ENCODE data around the gene SMARCAD1. TPM values are rescaled to one million over a fixed set of nuclear protein-coding genes. Genes with fewer than 3 reads are reported as not detected.

The SMARCAD1 gene
- total and polyA plus RNA-seq, 9 of the 15 experiments (the other 6 are each of a cell fraction or from before 2014, with no cell fraction given): 11.2 to 52.2 (median 34.6) TPM

DNA sequence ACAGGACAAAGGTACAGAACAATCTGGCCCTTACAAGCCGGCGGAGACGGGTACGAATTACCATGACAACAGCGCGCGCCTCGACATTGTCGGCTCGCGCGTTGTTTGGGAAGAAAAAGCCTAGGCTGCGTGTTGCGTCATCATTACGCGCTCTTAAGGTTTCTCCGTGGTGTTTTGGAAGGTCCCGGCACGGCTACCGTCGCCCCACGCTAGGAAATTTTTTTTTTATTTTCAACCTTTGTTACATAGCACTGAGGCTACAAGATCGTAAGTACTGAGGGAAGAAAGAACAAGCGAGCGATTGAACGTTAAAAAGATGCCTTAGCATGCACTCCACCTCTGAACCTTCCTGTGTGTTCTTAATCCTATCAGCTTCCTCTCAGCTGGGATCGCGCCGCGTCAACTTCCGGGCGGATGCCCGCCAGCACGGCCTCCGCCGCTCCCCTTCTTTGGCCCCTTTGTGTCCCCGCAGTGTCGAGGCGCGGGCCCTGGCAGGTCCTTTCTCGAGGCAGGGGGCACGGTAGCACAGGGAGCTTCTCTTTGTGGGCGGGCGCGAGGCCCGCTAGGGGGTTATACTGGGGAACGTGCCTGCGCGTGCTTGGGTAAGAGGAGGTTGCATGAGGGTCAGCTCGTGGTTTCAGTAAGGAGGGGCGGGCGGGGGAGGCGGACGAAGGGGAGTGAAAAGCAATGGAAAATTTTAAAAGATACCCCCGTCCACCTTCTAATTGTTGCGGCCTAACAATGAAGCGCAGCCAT lies at the start of gene SMARCAD1 (continued):
- TF ChIP-seq, protein P1, sequence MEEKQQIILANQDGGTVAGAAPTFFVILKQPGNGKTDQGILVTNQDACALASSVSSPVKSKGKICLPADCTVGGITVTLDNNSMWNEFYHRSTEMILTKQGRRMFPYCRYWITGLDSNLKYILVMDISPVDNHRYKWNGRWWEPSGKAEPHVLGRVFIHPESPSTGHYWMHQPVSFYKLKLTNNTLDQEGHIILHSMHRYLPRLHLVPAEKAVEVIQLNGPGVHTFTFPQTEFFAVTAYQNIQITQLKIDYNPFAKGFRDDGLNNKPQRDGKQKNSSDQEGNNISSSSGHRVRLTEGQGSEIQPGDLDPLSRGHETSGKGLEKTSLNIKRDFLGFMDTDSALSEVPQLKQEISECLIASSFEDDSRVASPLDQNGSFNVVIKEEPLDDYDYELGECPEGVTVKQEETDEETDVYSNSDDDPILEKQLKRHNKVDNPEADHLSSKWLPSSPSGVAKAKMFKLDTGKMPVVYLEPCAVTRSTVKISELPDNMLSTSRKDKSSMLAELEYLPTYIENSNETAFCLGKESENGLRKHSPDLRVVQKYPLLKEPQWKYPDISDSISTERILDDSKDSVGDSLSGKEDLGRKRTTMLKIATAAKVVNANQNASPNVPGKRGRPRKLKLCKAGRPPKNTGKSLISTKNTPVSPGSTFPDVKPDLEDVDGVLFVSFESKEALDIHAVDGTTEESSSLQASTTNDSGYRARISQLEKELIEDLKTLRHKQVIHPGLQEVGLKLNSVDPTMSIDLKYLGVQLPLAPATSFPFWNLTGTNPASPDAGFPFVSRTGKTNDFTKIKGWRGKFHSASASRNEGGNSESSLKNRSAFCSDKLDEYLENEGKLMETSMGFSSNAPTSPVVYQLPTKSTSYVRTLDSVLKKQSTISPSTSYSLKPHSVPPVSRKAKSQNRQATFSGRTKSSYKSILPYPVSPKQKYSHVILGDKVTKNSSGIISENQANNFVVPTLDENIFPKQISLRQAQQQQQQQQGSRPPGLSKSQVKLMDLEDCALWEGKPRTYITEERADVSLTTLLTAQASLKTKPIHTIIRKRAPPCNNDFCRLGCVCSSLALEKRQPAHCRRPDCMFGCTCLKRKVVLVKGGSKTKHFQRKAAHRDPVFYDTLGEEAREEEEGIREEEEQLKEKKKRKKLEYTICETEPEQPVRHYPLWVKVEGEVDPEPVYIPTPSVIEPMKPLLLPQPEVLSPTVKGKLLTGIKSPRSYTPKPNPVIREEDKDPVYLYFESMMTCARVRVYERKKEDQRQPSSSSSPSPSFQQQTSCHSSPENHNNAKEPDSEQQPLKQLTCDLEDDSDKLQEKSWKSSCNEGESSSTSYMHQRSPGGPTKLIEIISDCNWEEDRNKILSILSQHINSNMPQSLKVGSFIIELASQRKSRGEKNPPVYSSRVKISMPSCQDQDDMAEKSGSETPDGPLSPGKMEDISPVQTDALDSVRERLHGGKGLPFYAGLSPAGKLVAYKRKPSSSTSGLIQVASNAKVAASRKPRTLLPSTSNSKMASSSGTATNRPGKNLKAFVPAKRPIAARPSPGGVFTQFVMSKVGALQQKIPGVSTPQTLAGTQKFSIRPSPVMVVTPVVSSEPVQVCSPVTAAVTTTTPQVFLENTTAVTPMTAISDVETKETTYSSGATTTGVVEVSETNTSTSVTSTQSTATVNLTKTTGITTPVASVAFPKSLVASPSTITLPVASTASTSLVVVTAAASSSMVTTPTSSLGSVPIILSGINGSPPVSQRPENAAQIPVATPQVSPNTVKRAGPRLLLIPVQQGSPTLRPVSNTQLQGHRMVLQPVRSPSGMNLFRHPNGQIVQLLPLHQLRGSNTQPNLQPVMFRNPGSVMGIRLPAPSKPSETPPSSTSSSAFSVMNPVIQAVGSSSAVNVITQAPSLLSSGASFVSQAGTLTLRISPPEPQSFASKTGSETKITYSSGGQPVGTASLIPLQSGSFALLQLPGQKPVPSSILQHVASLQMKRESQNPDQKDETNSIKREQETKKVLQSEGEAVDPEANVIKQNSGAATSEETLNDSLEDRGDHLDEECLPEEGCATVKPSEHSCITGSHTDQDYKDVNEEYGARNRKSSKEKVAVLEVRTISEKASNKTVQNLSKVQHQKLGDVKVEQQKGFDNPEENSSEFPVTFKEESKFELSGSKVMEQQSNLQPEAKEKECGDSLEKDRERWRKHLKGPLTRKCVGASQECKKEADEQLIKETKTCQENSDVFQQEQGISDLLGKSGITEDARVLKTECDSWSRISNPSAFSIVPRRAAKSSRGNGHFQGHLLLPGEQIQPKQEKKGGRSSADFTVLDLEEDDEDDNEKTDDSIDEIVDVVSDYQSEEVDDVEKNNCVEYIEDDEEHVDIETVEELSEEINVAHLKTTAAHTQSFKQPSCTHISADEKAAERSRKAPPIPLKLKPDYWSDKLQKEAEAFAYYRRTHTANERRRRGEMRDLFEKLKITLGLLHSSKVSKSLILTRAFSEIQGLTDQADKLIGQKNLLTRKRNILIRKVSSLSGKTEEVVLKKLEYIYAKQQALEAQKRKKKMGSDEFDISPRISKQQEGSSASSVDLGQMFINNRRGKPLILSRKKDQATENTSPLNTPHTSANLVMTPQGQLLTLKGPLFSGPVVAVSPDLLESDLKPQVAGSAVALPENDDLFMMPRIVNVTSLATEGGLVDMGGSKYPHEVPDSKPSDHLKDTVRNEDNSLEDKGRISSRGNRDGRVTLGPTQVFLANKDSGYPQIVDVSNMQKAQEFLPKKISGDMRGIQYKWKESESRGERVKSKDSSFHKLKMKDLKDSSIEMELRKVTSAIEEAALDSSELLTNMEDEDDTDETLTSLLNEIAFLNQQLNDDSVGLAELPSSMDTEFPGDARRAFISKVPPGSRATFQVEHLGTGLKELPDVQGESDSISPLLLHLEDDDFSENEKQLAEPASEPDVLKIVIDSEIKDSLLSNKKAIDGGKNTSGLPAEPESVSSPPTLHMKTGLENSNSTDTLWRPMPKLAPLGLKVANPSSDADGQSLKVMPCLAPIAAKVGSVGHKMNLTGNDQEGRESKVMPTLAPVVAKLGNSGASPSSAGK (IDR thresholded peaks at IDR 0.05): peak; percentile 96
- TF ChIP-seq NCOA6 (IDR thresholded peaks at IDR 0.05): no peak
- TF ChIP-seq, protein P2, sequence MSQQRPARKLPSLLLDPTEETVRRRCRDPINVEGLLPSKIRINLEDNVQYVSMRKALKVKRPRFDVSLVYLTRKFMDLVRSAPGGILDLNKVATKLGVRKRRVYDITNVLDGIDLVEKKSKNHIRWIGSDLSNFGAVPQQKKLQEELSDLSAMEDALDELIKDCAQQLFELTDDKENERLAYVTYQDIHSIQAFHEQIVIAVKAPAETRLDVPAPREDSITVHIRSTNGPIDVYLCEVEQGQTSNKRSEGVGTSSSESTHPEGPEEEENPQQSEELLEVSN (IDR thresholded peaks at IDR 0.05; ENCODE audit: borderline replicate concordance in 1 of 2, extremely low read depth in 1 of 2, insufficient read depth in 1 of 2, insufficient read length in 1 of 2, low read depth in 1 of 2, low read length in 1 of 2, poor library complexity in 1 of 2, severe bottlenecking in 1 of 2): peak; percentile 61 to 73
- no peak for TF ChIP-seq RFX5 (IDR thresholded peaks at IDR 0.05; ENCODE audit: low read depth, low read length)
- TF ChIP-seq MAFG (tag; conservative IDR thresholded peaks at IDR 0.05): no peak
- TF ChIP-seq ASH1L (IDR thresholded peaks at IDR 0.05; ENCODE audit: borderline replicate concordance, low read depth, partially characterized antibody): peak; percentile 39
- TF ChIP-seq MCM7 (IDR thresholded peaks at IDR 0.05): no peak
- peak; percentile 69; the same call in 1 of the 2 replicates for TF ChIP-seq MBD2 (IDR thresholded peaks at IDR 0.05; ENCODE audit: borderline replicate concordance, low read depth)
- no peak for TF ChIP-seq ZNF274 (IDR thresholded peaks at IDR 0.05; ENCODE audit: borderline replicate concordance, low read depth, low read length)
- TF ChIP-seq, protein P3, sequence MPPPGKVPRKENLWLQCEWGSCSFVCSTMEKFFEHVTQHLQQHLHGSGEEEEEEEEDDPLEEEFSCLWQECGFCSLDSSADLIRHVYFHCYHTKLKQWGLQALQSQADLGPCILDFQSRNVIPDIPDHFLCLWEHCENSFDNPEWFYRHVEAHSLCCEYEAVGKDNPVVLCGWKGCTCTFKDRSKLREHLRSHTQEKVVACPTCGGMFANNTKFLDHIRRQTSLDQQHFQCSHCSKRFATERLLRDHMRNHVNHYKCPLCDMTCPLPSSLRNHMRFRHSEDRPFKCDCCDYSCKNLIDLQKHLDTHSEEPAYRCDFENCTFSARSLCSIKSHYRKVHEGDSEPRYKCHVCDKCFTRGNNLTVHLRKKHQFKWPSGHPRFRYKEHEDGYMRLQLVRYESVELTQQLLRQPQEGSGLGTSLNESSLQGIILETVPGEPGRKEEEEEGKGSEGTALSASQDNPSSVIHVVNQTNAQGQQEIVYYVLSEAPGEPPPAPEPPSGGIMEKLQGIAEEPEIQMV (tag; conservative IDR thresholded peaks at IDR 0.05; ENCODE audit: low read depth): no peak
- 0 out of 2 replicates have a peak, but pooled peaks have one; percentile 6 for TF ChIP-seq TAL1 (IDR thresholded peaks at IDR 0.05)

All from K562 (cell line).